RWPE2 (cell line): ENCODE measurements around the gene UGT2B17.

Source experiments
- ATAC-seq: fragments of 200-7000 bp; cut with Tn5 transposase; 3 replicates; pipeline ENCODE4 v1.9.1; 2021; ENCODE audit warnings: low read depth
- DNase-seq: peaks from one replicate; pipeline ENCODE4 v3.0.0-alpha.2; 2020; ENCODE audit warnings: low spot score
- H3K27ac ChIP-seq: fragments of 450-650 bp; 2 replicates; pipeline ENCODE4 v1.5.1; 2017; ENCODE audit warnings: mild to moderate bottlenecking; ENCODE audit not compliant: poor library complexity, severe bottlenecking
- H3K27me3 ChIP-seq: fragments of 250-450 bp; sonication (Bioruptor Pico); 2 replicates; pipeline ENCODE4 v1.5.1; 2021; ENCODE audit warnings: mild to moderate bottlenecking, moderate library complexity; ENCODE audit not compliant: insufficient read depth, poor library complexity, severe bottlenecking
- H3K36me3 ChIP-seq: fragments of 250-450 bp; sonication (Bioruptor Pico); 2 replicates; pipeline ENCODE4 v1.5.1; 2020; ENCODE audit warnings: low read depth, mild to moderate bottlenecking, moderate library complexity
- H3K4me1 ChIP-seq: fragments of 250-450 bp; sonication (Bioruptor Pico); 2 replicates; pipeline ENCODE4 v1.5.1; 2021; ENCODE audit warnings: mild to moderate bottlenecking, moderate library complexity; ENCODE audit not compliant: insufficient read depth, poor library complexity, severe bottlenecking
- H3K4me3 ChIP-seq: fragments of 250-450 bp; sonication (Bioruptor Pico); 2 replicates; pipeline ENCODE4 v1.5.1; 2021; ENCODE audit warnings: mild to moderate bottlenecking, moderate library complexity; ENCODE audit not compliant: severe bottlenecking
- H3K9me3 ChIP-seq: fragments of 250-450 bp; sonication (Bioruptor Pico); 2 replicates; pipeline ENCODE4 v1.5.1; 2021; ENCODE audit warnings: mild to moderate bottlenecking, moderate library complexity; ENCODE audit not compliant: severe bottlenecking
- TF ChIP-seq, protein P1 (sequence below): fragments of 450-650 bp; IDR thresholded peaks from one replicate; pipeline ENCODE4 v1.5.1; 2017; ENCODE audit warnings: mild to moderate bottlenecking, moderate library complexity; ENCODE audit not compliant: poor library complexity, severe bottlenecking

Gene UGT2B17

DNA sequence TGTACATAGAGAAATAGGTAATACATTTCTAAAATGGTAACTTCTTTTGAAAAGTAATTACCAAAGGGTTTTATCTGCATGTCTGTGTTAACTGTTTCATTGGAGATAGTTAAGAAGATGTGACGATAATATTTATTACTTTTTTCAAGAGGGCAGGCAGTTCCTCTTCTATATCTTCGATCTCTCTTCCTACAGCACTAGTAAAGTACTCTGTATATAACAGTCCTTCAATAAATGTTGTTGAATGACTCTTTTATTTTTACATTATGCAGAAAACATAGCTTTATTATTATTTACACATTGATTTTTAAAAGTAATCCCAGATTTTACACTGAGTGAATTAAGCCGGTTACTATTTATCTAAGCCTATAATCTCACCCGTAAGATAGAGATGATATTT lies 77.1 kb downstream of the UGT2B17 start:
- no peaks in the 10 kb centered on the region for H3K9me3 ChIP-seq
- H3K4me1 ChIP-seq: peaks cover 6% of the 10 kb centered on the region
- no peaks in the 10 kb centered on the region for H3K27me3 ChIP-seq
- no peak overlapping the region for H3K4me3 ChIP-seq
- H3K36me3 ChIP-seq: no peaks in the 10 kb centered on the region
- ATAC-seq (no peak), DNase-seq (no peak)
- no peak overlapping the region for H3K27ac ChIP-seq
- TF ChIP-seq, protein P1, sequence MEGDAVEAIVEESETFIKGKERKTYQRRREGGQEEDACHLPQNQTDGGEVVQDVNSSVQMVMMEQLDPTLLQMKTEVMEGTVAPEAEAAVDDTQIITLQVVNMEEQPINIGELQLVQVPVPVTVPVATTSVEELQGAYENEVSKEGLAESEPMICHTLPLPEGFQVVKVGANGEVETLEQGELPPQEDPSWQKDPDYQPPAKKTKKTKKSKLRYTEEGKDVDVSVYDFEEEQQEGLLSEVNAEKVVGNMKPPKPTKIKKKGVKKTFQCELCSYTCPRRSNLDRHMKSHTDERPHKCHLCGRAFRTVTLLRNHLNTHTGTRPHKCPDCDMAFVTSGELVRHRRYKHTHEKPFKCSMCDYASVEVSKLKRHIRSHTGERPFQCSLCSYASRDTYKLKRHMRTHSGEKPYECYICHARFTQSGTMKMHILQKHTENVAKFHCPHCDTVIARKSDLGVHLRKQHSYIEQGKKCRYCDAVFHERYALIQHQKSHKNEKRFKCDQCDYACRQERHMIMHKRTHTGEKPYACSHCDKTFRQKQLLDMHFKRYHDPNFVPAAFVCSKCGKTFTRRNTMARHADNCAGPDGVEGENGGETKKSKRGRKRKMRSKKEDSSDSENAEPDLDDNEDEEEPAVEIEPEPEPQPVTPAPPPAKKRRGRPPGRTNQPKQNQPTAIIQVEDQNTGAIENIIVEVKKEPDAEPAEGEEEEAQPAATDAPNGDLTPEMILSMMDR: no peak

DNA sequence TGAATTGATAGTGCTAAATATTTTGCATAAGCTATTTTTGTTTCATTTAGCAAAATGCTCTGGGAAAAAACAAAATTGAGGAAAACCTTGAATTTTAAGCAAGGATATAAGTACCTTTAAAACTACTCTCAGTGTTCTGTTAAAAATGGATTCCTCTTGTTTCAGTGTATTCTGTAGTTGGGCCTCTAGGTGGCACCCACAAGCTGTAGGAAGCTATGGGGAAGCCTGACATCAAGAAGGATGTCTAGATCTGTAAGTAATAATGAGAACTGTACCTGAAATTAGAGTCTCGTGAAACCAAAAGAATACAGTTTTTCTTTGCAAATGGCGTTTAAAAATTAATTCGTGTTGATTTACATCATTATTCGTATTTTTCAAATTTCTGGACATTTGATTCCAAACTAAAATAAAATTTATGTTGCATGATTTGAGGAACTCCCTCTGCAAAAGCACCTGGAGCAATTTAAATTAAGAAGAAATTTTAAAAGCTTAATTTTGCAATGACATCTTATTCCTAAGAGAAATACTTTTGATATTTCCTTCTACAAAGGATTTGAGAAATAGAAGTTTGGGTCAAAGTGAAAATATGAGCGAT lies 77.6 kb downstream of the UGT2B17 start:
- H3K36me3 ChIP-seq: no peaks in the 10 kb centered on the region
- TF ChIP-seq, protein P1: peak; percentile 93
- H3K4me3 ChIP-seq: no peak overlapping the region
- DNase-seq: no peak
- H3K9me3 ChIP-seq: no peaks in the 10 kb centered on the region
- H3K4me1 ChIP-seq: peaks cover 6% of the 10 kb centered on the region
- no peak overlapping the region for H3K27ac ChIP-seq
- peak; percentile 77 for ATAC-seq
- H3K27me3 ChIP-seq: no peaks in the 10 kb centered on the region

DNA sequence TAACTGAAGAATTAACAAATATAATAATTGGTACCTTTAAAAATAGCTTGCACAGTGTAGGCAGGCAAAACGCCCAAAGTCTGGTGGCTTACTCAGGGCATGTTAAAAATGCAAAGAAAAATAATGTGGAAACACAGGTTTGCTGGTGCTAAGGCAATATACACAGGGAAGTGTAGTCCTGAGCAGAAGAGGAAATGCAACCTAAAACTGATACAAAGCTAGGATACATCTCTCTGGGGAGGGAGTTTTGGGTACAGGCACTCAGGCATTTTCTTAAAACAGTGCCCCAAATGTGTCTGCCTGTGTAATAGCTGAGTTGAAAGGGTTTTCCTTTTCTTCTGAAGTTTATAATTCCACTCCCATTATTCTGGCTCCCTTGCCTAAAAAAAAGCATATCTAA lies 81.4 kb downstream of the UGT2B17 start:
- Histone ChIP-seq H3K4me3 (no peak overlapping the region), H3K27ac (no peak overlapping the region), H3K36me3 (no peaks in the 10 kb centered on the region), H3K9me3 (no peaks in the 10 kb centered on the region), H3K4me1 (peaks cover 6% of the 10 kb centered on the region), H3K27me3 (no peaks in the 10 kb centered on the region)
- ATAC-seq: no peak
- DNase-seq: no peak
- TF ChIP-seq, protein P1: no peak

DNA sequence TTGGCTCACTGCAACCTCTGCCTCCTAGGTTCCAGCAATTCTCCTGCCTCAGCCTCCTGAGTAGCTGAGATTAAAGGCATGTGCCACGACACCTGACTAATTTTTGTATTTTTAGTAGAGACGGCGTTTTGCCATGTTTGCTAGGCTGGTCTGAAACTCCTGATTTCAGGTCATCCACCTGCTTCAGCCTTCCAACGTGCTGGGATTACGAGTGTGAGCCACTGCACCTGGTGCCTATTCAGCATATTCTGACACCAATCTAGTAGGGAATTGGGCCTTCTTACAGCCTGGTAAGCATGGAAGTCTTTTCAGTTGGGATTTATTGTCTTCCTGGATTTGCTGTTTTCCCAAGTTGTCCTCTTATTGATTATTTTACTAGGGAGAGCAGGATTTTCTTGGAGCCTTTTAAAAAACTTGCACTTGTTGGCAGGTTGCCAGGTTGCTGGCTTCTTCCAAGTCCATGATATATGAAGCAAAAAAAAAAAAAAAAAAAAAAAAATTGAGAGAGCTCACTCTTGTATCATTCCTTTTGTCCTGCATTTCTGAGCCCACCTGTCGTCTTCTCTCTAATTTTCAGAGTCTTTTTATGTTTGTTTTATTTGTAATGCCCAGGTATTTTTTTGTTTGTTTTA lies 85.2 kb downstream of the UGT2B17 start:
- no peak for DNase-seq
- Histone ChIP-seq H3K9me3 (no peaks in the 10 kb centered on the region), H3K36me3 (no peaks in the 10 kb centered on the region), H3K27me3 (no peaks in the 10 kb centered on the region), H3K4me3 (no peak overlapping the region), H3K4me1 (no peaks in the 10 kb centered on the region), H3K27ac (no peak overlapping the region)
- no peak for ATAC-seq
- TF ChIP-seq, protein P1: no peak

DNA sequence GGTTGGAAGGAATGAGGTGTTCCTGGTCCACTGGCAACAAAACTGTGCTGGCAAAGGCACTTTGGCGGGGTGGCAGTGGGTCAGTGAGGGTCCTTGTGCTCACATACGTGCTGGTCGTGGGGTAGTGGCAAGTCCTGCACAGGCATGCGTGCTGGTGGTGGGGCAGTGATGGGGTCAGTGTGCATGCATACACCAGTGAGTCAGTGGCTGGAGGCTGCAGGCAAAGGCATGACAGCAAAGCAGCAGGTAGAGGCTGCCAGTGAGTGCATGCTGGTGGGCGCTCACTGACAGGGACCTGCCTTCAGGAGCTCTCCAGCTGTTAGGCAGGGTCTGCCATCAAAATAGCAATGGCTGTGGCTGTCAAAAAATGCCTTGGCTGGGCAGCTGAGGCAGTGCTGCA lies 86.8 kb downstream of the UGT2B17 start:
- DNase-seq (no peak), ATAC-seq (no peak)
- H3K4me3 ChIP-seq: no peak overlapping the region
- H3K4me1 ChIP-seq: no peaks in the 10 kb centered on the region
- H3K36me3 ChIP-seq: no peaks in the 10 kb centered on the region
- H3K27me3 ChIP-seq: no peaks in the 10 kb centered on the region
- H3K27ac ChIP-seq: no peak overlapping the region
- TF ChIP-seq, protein P1: no peak
- H3K9me3 ChIP-seq: no peaks in the 10 kb centered on the region
